HG02623 (cell line): Measurements from ENCODE around the gene FAM111A.

ENCODE experiments used
- ATAC-seq: cut with Tn5 transposase; IDR thresholded peaks from one replicate; pipeline ENCODE4 v1.9.1; 2021; ENCODE audit warnings: moderate library complexity; ENCODE audit not compliant: unreplicated experiment

Gene FAM111A

GRCh38 chr11:59141191-59141590, 1.5 kb upstream of the FAM111A start:
- no peak for ATAC-seq

DNA sequence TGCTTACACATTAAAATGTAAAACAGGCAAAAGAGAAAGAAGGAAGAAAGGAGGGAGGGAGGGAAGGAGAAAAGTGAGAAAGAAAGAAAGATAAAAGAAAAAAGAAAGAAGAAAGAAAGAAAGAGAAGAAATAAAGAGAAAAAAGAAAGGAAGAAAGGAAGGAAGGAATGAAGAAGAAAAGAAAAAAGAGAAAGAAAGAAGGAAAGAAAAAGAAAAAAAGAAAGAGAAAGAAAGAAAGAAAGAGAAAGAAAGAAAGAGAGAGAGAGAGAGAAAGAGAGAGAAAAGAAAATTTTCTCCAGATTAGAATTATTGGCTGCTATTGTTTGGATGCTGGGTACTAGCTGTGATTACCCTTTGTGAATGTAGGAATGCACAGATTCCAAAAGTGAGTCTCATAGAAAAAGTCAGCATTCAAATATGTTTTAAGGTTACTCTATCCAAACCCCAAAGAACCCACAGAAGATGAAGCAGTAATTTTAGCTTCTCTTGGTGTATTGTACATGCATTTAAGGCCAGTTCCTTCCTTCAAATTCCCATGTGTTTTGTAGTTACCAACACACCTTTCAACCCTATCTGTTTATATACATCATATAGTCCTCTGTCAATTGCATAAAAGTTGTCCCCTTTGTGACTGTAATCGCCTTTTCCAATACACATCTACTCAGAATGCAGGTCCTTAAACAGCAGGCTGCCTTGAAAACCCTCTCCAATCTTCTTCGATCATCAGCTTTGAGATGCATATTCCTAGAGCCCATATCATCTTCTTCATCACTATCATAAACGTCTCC, 789 bp upstream of the FAM111A start:
- ATAC-seq, result no peak

DNA sequence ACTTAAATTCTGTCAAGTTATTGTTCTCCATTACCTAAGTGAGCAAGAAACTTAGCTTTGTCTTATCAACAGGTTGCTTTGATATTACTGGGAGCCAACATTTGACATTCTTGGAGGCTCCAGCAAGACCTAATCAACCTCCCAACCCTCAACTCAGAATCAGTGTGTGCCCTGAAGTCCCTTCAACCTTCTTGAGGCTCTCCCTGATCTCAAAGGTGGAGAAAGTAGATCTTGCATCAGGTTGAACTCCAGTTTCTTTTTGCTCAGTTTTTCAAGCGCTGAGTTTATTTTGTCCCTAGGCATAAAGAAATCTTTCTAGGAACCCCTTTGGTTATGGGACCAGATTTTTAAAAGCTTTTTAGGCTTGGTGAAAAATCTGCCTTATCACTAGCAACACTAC, 1.4 kb downstream of the FAM111A start:
- ATAC-seq, result no peak

DNA sequence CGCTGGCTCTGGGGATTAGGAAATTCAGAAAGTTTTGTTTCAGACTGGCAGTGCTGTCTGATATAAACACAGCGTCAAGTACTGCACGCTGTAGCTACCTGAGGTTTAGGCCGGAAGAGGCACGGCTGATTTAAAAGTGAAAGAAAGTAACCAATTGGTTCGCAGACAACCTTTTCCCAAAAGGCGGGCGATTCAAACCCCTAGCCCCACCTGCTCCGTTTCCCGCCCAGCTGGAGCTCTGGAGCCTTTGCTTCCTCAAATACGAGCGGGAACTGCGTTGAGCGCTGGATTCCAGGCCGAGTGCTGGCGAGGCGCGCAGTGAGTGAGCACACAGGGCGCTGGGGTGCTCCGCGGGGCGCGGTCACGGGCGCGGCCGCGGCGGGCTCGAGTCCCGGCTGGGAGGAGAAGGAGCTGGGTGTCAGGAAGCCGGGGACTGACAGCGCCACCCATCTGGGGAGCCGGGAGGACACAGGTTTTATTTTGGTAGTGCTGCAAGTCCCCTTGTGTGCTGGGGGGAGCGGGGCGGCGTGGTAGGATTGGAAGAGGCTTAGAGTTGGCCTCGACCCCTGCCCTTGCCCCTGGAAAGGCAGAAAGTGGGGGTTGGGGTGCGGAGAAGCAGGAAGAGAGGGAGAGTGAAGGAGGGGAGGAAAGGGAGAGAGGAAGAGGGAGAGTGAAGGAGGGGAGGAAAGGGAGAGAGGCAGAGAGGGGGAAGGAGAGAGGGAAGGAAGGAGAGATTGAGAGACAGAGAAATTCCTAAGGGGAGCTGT, 2.1 kb downstream of the FAM111A start:
- ATAC-seq, result peak; percentile 54

DNA sequence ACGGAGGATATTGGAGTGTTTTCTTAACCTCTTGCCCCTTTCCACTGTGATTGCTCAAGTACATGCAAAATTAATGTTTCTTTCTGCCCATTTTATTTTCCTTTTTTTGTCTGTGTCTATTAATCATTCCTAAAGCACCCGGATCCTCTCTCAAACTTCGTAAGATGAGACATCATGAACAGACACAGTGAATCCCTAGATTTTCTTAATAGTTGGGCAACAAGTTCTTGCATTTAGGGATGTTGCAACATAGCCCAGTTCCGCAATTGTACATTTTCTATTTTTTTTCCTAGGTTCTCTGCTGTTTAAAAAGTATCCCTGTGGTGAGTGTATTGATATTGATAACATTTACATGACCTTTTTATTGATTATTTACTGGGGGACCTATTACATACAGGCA, 2.9 kb downstream of the FAM111A start:
- ATAC-seq, result no peak

- peak; percentile 60 for ATAC-seq
Measured at GRCh38 chr11:59151761-59152160, 9.1 kb downstream of the FAM111A start.

DNA sequence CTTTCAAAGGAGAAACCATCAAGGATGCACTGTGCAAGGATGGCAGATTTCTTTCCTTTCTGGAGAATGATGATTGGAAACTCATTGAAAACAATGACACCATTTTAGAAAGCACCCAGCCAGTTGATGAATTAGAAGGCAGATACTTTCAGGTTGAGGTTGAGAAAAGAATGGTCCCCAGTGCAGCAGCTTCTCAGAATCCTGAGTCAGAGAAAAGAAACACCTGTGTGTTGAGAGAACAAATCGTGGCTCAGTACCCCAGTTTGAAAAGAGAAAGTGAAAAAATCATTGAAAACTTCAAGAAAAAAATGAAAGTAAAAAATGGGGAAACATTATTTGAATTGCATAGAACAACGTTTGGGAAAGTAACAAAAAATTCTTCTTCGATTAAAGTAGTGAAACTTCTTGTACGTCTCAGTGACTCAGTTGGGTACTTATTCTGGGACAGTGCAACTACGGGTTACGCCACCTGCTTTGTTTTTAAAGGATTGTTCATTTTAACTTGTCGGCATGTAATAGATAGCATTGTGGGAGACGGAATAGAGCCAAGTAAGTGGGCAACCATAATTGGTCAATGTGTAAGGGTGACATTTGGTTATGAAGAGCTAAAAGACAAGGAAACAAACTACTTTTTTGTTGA, 9.8 kb downstream of the FAM111A start:
- ATAC-seq, result peak; percentile 82

GRCh38 chr11:59154610-59155009, 12.0 kb downstream of the FAM111A start:
- no peak for ATAC-seq

DNA sequence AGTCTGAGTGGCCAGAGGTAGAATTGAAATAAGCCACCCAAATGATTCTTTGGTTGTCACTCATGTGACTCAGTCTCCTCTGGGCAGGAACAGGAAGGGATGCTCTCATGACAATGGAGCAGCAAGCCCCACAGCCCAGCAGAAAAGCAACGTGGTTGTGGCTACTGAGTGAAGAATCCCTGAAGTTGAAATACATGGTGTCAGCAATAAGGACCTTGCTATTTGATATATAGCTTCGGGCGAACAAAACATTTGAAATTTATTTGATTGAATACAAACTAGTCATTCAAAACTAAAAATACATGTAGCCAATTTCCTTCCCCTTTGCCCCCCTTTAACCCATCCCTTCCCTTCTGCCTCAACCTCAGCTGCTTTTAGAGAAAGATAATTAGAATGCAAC, 14.8 kb downstream of the FAM111A start:
- ATAC-seq, result no peak

DNA sequence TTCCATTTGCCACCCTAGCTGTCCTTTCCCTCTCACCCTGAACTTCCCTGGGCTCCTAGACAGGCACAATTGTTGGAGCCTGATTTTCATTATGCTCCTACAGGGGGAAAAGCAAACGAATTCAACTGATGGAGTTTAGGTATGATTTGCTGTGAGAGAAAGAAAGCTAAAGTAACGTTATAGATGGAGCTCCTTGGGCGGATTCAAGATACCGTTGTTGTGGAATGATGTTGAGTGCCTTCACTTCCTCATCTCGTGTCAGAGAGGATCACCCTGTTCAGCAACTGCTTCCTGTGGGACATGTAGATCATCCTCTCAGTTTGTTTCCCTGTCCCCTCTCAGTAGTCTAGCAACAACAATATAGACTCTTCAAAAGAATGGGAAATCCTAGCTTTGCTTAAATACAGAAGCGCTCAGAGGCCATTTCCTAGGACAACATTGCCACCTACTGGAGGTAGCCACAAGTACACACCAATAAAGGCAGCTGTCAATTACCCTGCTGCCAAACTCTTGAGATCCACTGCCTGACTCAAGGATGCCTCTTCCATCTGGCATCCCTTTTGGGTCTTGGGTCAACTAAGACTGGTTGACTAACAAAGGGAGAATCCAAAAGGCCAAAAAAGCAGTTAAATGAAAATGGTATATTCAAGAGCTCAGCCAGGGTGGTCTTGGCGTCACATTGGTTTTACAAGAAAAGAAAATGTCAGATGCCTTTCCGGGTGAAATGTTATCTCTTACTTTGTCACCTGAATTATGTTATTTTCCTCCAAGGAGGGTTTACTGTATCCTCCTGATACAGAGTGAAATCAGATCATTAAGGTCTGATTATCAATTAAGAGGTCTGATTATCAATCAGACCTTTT, 15.8 kb downstream of the FAM111A start:
- peak; percentile 92 for ATAC-seq

DNA sequence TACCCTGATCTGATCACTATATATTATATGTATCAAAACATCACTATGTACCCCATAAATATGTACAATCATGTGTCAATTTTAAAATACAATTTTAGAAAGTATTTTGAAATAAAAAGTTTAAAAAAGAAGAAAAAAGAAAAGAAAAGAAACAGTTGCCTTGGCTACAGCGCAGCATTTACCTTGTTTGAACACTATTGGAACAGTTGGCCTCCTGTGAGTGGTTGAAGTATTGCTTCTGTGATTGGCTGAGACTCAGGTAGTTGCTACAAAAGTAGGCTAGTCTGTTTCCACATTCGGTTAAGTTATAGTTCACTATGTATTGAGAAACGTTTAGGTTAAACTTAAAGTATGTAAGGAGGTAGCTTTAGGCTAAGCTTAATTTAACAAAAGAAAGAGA, 21.4 kb downstream of the FAM111A start:
- no peak for ATAC-seq

DNA sequence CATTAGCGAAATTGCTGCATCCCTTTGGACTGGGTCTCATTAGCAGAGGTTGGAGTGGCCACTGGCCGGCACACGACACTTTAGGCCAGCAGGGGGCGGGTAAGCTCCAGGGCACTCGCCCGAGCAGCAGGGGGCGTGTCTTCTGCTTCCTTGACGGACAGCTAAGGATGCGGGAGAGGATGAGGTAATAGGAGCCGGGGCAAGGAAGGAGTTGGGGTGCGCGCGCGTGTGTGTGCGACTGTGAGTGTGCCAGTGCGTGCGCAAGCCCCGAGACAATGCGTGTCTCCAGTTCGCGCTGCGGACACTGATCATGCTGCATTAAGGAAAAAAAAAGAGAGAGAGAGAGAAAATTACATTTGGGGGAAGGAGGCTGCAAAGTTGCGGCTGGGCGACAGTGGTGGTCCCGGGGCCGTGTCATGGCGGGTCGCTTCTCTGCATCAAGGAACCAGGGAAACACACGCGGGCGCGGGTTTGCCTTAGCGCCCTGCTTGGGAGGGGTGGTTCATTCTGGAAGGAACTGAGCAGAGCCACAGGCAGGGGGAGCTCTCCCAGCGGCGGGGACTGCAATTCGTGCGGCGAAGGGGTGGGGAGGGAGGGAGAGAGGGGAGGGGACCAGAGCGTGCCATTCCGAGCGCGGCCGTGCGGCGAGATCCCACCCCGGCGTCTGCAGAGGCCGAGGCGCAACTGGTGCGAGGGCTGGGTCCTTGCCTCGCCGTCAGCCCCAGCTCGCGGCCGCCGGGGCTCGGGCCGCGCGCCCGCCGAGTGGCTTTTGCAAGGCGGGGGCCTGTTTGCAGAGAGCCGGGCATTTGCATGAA, 29.1 kb downstream of the FAM111A start, which contains the start of gene DTX4:
DTX4 (plus strand) TSS at position 625 of the 815 bp plus-strand sequence. CDS start 464 bp downstream, outside the sequence.
- peak; percentile 75 for ATAC-seq

GRCh38 chr11:59172345-59173079, 29.9 kb downstream of the FAM111A start:
- peak; percentile 28 for ATAC-seq

GRCh38 chr11:59173080-59173963, 30.7 kb downstream of the FAM111A start:
- peak; percentile 2 for ATAC-seq

DNA sequence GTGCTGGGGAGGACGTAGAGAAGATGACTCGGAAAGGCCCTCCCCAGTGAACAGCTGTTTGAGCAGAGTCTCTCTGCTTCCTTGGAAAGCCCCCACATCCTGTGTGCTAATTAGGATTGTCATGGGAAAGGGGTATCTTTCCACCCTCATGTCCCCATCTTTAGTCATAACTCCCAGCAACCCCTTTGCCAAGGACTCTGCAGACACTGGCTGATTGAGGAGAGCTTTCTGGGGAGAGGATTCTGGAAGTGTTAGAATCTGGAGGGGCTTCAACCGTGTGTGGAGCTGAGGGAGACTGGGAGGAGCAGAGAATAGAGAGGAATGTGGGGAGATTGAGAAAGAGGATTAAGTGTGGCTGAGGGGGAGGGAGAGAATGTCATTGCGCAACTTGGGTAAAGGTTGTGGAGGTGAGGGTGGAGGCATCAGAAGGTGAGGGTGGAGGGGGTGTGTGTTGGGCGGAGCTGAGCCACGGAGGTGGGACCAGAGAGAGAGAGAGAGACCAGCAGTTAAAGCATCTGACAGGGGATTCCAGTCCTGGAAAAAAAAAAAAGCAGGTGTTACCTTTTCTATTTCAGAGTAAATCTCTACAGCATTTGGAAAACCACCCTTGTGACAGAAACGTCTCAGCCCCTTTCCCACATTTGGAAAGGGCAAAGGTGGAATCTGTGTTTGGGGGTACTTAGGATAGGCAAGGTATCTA, 31.5 kb downstream of the FAM111A start:
- ATAC-seq, result no peak

- no peak for ATAC-seq
Measured at GRCh38 chr11:59174664-59175033, 32.0 kb downstream of the FAM111A start.

DNA sequence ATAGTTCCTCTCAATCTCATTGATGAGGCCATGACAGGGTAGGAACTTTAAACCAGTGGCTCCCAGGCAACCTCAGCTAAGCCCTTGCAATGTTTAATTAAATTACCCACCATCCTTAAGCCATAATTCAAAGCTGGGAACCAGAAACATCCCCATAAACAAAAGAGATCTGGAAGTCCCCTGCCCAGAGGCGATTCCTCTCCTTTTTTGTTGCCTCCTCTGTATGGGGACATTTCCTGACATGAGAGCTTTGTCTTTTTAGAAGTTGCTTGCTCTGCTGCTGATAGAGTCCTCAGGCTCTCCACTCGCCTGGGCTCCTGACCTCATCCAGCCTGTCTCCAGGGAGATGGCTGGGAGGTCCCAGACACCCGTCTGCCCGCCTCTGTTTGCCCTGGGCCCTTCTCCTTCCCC, 32.4 kb downstream of the FAM111A start:
- no peak for ATAC-seq

DNA sequence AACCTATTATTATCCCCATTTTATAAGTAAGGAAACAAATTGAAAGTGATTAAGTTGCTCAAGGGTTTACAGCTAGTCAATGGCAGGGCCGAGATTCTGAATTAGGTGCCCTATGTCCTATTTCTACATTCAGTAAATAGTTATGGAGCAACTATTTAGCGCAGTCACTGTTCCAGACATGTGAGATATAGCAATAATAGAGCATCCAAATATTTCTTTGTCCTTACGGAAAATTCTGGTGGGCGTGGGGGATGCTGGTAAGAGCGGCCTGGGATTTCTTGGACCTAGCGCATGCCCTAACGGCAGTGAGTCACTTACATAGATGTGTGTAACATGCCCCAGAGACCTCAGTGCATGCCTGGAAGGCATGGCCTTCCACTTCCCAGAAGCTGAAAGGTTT, 33.7 kb downstream of the FAM111A start:
- ATAC-seq, result no peak
